Heart left ventricle (tissue), 13 donors: ENCODE results near the gene HTRA1.

ENCODE experiments used
- CTCF ChIP-seq, 12 donors: fragments of 200-600 bp; sonication (generic) in 4 of 12; IDR thresholded peaks; one replicate each; pipeline versions ENCODE4 v1.5.0 to v1.8.0; 2018 to 2022; ENCODE audit warnings: antibody characterized with exemption in 12 of 12, mild to moderate bottlenecking in 5 of 12
- POLR2A ChIP-seq, 2 donors: fragments of 450-650 bp; IDR thresholded peaks; one replicate each; pipeline ENCODE4 v1.6.1; 2017; ENCODE audit warnings: antibody characterized with exemption in 2 of 2, mild to moderate bottlenecking in 2 of 2, moderate library complexity in 2 of 2
- donor health status: ischemic (EF 13 %, LVEDD 7.1; RV severe dilation, severe dysfunction).
- donor health status: DM: no; HTN: yes; CAD: no.
- donor health status: DM: no; HTN: no; CAD: no.
- donor health status: ischemic (EF 25% LVEDD 6.9; RV normal size, moderate dysfunction).
- donor health status: ischemic (EF 25% LVEDD 5.7; RV mildly dilated, moderate dysfunction).
- donor health status: ischemic (EF 35%, LVEDD 5.7; RV mildly dilated, moderate dysfunction).
- donor health status: nonischemic (EF 11% LVEDD 7.7; RV severe dilation, severe dysfunction).
- donor health status: DM: yes; HTN: yes; CAD: no.
- donor health status: PGD.
- donor health status: ischemic (EF 29% LVEDD 5.4; RV normal size, mild dysfunction).
- donor health status: nonischemic (EF 23%, LVEDD 6.1; RV moderate dilation, normal function).

DNA sequence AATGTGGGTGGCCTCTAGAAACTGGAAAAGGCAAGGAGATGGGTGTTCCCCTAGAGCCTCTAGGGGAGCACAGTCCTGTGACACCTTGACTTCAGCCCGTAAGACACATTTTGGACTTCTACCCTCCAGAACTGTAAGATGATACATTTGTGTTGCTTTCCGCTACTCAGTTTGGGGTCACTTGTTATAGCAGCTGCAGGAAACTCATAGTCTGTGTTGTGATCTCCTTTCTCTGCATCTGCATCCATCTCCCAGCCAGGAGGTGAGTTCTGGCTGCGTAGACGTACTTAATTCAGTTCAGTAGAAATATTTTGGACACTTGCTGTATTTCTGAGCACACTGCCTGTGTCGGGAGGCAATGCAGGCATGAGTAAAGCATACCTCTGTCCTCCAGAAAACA lies 69.9 kb downstream of the HTRA1 start:
- no peak for TF ChIP-seq CTCF (IDR thresholded peaks at IDR 0.05)
- no peak for TF ChIP-seq POLR2A (IDR thresholded peaks at IDR 0.05)
